NB4 (cell line): Measurements from ENCODE around the gene NUP62.

Experiments
- MAX ChIP-seq: IDR thresholded peaks from 2 replicates; pipeline ENCODE4 v1.6.1; 2011; ENCODE audit warnings: low read depth, low read length
- MYC ChIP-seq: IDR thresholded peaks from 2 replicates; pipeline ENCODE4 v1.6.1; 2011; ENCODE audit warnings: low read depth, low read length
- POLR2A ChIP-seq: IDR thresholded peaks from 2 replicates; pipeline ENCODE4 v1.6.1; 2011; ENCODE audit warnings: mild to moderate bottlenecking; ENCODE audit not compliant: insufficient read length; ENCODE audit errors: extremely low read depth
- TF ChIP-seq, protein P1 (sequence below): IDR thresholded peaks from one replicate; pipeline ENCODE4 v1.5.1; 2012; ENCODE audit warnings: low read depth, low read length

DNA sequence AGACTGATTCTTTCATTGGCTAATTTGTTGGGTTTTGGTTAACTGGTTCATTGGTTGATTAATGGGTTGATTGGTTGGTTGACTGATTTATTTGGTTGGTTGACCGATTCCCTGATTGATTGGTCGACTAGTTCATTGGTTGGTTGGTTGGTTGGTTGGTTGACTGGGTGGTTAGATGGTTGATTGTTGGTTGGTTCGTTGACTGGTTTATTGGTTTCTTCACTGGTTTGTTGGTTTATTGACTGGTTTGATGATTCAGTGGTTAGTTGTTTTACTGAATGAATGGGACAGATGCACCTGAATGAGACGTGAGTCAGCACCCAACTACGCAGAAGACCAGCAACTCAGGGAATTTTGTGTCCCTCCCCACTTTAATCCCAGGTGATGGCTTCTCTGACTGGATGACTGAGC, 2.7 kb upstream of the NUP62 start:
- TF ChIP-seq, protein P1, sequence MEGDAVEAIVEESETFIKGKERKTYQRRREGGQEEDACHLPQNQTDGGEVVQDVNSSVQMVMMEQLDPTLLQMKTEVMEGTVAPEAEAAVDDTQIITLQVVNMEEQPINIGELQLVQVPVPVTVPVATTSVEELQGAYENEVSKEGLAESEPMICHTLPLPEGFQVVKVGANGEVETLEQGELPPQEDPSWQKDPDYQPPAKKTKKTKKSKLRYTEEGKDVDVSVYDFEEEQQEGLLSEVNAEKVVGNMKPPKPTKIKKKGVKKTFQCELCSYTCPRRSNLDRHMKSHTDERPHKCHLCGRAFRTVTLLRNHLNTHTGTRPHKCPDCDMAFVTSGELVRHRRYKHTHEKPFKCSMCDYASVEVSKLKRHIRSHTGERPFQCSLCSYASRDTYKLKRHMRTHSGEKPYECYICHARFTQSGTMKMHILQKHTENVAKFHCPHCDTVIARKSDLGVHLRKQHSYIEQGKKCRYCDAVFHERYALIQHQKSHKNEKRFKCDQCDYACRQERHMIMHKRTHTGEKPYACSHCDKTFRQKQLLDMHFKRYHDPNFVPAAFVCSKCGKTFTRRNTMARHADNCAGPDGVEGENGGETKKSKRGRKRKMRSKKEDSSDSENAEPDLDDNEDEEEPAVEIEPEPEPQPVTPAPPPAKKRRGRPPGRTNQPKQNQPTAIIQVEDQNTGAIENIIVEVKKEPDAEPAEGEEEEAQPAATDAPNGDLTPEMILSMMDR = no peak
- TF ChIP-seq POLR2A (no peak), MYC (no peak), MAX (no peak)
